ENCODE measurements around the gene MDFIC.

Gene MDFIC

DNA sequence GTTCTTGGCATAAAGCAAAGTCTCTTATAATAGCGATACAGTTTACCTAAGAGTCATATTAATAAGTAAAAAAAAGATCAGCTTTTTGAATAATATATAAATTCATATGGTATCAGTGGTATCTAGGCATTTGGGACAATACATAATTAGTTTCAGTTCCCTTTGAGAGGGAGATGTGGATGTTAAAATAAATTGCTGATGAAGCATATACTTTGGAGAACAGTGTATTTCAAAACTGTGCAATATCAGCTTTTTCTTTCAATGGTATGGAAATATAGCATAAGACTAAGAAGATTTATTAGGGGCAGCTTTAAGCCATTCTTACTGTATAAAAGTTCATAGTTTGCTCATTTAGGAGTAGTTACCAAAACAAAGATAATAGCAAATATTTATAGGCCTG is 35.5 kb downstream of the MDFIC start:
- DNase-seq = no peak

DNA sequence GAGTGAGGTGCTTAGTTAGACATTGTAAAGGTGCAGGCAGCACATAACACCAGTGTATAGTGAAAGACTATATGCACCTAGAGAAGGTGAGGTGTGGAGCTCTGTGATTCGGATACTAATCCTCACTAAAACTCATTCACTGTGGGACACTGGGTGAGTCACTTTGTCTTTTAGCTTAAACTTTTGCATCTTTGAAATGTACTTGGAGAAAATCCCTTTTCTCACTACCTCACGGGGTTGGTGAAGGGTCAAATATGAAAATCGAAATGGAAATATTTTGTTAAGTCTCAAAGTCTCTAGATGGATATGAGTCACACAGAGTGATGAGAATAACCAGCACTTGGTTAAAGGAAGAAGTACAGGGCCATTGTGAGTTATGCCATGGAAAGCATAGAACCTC is 38.0 kb downstream of the MDFIC start:
- DNase-seq = no peak

DNA sequence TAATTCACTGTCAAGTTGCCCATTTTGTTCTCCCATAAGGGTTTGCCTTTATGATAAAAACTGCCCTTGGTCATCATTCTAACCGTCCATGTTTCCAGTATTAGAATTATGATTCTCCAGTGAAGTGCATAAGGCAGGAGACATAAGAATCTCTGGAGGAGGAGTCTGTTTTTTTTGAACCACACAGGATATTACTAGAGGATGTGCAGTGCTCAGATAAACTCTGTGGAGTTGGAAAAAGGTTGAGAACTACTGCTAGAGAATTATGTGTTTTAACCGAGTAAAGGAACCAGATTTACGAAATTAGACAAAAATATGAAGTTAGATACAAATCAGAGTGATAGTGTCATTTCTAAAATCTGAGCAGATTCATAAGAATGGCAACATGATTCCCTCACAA is 40.5 kb downstream of the MDFIC start:
- DNase-seq = no peak

DNA sequence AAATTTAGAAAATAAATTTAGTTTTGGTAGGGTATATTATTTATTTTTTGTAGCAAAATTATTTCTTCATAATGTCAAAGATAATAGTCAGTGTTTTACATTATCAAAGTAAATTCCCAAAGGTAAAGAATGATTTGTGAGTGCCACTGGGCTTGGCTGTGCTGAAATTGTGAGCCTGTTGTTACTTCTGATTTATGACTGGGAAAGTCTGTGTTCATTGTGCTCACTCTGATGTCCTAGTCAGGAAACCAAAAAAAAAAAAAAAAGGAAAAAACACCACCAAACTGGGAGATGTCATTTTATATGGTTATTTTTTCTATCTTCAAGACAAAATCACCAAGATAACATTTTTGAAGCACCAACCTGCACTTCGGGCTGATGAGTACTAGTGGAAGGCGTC is 44.3 kb downstream of the MDFIC start:
- DNase-seq = no peak

DNA sequence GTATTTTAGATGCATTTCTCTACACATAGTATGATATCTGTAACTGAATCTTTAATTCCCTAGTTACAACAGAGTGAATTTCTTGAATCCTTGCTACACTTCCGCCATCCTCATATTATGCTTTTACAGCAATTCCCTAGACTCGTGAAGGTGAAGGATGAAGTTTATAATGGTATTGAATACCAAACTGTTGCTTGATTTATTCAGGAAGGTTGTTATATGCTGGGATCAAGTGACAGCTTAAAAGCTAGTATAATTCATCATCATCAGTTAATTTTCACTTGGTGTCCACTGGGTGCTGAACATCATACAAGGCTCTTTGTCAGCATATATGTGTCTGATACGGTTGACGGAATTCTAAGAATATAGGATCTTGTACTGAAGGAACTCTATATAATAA is 47.2 kb downstream of the MDFIC start:
- no peak for DNase-seq

DNA sequence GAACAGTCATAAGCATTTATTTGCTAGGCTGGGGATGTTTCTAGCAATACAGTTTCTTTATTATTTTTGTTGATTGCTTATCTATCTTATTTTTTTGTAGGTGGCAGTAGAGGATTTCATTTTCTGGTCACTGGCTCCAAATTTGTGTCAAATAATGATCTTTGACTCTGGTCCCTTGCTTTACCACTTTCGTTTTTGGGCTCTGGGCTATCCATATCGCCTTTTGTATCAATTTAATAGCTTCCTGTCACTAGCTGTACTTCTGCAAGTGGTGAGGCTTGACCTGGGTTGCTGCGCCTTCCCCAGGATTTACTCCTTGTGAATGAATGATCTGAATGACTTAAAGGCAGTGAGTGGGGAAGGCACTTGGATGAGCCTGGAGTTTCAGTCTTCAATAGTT is 48.4 kb downstream of the MDFIC start:
- no peak for DNase-seq

DNA sequence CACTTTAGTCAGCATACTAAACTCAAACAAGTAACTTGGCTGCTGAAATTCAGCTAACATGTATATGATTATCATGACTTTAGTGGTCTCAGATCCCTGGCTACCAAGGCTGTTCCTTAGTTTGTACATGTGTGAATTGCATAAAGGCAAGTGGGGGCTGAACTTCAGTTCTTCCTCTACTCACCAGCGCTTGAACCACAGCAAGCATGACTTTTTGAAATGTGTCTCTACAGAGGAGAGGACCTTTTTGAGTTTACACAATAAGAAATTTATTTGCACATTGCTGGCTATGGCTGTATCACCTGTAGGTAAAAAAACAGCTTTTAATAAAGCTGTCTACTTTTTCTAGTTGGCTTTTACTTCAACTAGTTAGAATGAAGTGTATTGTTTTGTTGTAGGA is 48.8 kb downstream of the MDFIC start:
- DNase-seq = no peak

DNA sequence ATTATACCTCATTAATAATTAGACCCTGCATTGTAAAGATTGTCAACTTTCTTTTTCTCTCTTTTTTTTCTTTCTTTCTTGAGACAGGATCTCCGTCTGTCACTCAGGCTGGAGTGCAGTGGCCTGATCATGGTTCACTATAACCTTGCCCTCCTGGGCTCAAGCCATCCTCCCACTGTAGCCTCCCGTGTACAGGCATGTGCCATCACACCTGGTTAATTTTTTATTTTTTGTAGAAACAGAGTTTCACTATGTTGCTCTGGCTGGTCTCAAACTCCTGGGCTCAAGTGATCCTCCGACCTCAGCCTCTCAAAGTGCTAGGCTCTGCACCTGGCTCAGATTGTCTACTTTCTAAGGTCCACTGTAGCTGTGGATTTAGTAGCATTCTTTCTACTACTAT is 50.7 kb downstream of the MDFIC start:
- DNase-seq = no peak

DNA sequence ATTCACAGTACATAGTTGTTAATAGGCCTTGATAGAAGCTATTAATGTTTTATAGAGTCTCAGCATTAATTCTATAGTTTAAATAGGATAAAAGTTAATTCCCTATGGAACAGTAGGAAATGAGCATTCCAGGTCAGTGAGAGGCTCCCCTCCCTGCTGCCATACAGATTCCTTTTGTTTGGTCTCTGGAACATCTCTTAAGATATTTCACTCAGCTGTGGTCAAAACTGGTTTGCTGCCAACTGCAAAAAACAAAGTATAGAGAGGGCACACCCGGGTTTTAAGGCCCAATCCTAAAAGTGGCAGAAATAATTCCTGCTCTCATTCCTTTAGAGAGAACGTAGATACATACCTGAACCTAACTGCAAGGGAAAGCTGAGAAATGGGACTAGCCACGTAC is 51.3 kb downstream of the MDFIC start:
- no peak for DNase-seq

DNA sequence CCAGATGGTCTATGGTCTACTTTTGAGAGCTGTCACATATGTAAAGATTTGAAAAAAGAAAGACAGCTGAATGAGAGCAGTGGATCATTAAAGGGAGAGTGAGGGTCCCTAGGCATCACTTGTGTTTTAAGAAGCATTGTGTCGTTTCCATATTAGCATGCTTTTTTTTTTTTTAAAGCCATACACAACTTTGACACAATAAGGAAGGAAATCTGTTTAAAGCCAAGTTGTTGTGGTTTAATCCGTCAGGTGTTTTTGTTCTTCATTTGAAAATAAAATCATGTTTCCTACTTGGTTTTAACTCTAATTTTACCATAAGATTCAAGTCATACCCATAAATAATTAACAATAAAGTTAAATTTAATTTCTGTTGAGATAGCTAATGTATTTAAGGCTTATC is 53.5 kb downstream of the MDFIC start:
- no peak for DNase-seq

DNA sequence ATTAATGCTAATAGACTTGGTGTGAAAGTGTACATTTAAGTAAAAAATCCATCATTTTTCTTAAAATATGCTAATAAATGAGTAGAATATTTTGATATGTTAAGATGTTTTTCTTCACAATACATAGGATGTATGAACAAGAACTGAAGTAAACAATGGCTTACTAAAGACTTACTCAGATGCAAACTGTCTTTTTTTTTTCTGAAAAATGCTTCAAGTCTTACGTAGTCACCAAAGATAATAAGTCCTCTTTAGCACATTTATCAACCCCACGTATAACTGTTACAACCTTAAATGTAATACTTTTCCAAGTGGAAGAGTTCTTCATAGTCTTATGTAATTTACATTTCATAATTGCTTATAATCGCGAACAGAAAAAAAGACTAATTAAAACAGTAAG is 54.8 kb downstream of the MDFIC start:
- no peak for DNase-seq

DNA sequence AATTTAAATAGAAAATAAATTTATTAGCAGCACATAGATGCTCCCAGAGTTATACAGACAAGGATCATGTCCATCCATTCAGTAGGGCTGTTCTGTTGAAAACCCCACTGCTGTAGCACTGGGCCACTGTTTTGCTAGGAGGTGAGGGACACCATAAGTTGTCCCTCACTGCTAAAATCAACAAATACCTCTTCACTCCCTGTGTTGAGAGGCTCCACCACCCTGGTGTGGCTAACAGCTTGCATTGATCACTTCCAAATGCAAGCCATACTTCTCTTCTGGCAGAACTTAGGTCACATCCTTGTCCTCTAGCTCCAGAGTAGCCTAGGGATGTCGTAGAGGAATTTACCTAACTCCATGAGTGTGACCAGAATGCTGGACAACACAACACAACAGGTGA is 55.4 kb downstream of the MDFIC start:
- no peak for DNase-seq

DNA sequence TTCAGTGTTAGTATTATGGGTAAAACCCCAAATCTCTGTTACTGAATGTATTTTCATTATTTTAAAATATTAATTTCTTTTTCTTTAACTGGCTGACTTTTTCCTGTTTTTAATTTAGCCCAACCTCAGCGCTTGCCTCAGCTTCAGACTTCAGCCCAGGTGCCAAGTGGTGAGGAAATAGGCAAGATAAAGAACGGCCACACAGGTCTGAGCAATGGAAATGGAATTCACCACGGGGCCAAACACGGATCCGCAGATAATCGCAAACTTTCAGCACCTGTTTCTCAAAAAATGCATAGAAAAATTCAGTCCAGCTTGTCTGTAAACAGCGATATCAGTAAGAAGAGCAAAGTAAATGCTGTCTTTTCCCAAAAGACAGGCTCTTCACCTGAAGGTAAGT is 57.5 kb downstream of the MDFIC start:
- DNase-seq = no peak

DNA sequence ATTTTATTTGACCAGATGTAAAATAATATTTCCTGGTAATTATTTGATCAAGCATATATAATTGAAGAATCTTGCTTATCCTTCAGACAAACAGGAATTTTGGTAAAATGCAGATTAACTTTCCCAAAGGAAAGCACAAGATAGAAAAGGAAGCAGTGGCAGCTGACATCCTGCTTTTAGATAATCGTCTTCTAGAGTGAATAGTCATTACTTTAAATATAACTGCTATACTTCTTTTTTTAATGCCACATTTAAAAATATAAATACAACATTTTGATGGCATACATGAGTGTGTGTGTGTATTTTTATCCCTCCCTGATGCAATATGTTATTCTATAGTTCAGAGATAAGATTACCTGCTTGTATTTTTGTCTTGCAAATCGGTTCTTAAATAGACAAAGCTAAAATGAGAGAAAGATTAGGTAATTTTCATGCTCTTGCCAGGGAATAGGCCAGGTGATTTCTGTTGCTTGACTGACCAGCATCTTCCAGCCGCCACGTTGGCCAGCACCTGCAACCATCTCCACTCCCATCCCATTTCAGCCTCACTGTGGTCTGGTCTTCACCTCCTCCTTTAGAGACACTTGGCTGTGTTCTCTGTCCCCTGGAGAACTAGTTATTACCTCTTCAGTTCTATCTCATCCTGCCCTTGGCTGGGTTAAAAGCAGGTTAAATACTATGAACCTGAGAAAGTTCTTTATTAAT is 58.1 kb downstream of the MDFIC start:
- no peak for DNase-seq

DNA sequence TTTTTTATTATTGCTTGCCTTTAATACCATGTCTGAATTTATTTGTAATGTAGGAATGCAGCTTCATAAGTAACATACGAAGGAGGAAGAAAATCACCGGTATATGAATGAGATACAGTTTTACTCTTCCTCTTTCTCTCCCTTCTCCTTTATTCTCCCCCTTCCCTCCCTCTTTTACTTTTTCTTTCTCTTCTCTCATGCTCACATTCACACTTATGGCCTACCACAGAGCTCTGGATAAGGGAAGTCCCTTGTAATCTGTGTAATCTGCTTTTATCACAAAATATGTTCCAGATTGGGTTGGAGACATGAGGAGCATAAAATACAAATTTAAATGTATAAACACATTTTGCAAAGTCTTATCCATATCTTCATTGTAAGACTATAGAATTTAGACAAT is 59.4 kb downstream of the MDFIC start:
- DNase-seq = no peak

DNA sequence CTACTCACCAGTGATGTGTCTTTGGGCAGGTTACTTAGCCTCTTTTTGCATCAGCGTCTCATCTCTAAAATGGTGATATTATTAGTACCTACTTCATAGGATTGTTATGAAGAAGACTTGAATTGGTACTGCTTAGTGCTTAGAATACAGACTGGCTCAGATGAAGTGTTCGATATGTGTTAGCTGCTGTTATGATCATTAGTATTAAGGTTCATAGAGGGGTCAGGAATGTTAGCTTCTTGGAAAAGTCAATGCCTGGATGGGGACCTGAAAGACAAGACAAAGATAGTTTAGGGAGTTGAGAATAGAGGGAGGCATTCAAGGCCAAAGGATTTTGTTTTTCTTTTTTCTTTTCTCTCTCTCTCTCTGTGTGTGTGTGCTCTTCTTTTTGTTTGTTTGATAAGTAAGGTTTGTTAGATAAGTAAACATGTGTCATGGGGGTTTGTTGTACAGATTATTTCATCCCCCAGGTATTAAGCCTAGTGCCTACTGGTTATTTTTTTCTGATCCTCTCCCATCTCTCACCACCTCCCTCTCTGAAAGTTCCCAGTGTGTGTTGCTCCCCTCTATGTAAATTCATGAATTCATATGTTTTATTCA is 63.3 kb downstream of the MDFIC start:
- no peak for DNase-seq

DNA sequence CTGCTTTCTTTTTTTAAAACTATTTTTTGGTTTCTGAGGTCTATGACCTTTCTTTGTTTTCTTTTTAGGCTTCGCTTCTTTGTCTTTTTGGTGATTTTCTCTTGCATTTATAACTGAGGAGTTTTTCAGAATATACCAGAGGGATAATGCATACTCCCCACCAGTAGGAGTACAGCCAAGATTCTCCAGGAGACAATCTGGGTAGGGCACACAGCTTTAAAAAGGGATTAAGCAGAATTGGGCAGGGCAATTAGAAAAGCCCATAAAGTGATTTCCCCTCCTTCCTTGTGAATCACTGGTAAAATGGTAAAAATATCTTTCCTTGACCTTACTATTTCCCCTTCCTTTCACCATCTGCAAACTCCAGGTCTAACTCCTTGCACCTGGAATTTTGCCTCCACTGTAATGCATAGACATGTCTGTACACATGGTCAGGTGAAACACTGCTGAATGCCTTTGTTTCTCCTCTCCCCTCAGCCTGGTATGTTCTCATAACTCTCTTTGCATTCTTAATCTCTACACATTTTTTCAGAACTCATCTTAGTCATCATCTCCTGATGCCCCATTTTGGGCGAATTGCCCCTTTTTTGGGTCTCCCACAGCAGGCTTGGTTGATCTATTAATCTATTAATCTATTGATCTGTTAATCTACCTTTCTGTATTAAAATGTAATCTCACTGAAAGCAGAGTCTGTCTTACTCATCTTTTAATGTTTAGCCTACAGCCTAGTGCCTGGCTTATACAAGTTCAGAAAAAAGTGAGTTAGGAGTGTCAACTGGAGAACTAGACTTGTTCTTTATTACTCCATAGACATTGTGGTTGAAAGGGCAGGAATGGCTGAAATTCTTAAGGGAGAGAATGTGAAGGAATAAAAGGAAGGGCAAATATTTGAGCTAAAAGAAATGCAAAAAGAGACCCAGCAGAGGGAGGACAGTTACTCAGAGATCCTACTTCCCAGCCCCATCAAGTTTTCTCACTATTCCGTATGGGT is 64.6 kb downstream of the MDFIC start:
- DNase-seq = no peak

DNA sequence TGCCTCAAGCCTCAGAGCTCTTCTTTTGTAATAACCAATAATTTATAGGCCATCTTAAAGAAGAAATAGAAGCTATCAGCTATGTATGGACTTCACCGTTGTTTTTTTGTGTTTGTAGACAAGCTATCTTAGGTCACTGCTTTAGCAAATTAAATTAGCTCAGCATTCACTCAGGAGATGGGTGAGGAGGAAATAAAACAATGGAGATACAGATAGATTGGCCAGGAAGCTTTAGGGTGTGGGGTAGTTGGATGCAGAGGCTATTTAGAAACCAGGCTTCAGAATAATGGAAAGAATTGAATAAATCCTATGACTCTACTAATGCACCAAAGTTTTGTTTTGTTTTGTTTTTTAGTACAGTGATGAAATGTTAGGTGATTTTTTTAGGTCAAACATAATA is 66.1 kb downstream of the MDFIC start:
- no peak for DNase-seq

DNA sequence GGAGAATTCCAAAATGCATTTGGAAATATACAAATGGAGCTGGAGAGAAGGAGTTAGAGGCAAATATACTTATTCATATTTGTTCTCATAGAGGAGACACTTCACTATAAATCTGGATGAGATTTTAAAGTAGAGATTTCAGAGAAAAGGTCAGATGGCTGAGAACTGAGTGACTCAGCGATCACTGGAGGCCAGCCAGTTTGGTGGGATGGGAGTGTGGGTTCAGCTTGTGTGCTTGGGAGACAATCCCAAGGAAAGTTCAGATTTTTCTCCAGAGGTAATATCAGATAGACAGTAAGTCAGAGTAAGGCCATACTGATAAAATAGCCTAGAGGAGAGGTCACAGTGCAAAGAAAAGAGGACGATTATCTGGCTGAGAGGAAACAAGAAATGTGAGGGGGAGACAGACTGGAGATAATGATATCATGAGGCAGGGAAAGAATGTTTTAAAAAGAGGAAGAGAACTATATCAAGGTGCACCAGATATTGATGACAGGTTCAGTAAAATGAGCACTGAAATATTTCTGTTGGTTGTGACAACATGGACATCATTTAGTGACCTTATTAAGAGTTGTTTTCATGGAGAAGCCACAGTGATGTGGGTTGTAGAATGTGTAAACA is 67.0 kb downstream of the MDFIC start:
- no peak for DNase-seq

DNA sequence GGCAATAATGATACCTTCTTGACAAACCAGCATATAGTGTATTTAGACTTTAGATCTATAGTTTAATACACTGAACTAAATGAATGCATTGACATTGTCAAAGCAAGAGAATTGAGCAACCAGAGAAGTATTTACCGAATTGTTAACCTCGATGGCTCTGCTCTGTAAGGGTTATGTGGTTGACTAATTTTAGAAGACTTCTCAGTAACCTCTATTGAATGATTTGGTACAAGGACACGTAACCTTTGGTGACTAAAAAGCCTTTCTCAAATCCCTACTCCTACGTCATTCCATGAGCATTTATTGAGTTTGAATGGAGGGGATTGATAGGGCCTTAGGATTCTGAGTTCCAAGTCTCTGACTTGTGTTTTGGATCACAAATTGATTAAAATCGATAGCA is 67.6 kb downstream of the MDFIC start:
- no peak for DNase-seq

DNA sequence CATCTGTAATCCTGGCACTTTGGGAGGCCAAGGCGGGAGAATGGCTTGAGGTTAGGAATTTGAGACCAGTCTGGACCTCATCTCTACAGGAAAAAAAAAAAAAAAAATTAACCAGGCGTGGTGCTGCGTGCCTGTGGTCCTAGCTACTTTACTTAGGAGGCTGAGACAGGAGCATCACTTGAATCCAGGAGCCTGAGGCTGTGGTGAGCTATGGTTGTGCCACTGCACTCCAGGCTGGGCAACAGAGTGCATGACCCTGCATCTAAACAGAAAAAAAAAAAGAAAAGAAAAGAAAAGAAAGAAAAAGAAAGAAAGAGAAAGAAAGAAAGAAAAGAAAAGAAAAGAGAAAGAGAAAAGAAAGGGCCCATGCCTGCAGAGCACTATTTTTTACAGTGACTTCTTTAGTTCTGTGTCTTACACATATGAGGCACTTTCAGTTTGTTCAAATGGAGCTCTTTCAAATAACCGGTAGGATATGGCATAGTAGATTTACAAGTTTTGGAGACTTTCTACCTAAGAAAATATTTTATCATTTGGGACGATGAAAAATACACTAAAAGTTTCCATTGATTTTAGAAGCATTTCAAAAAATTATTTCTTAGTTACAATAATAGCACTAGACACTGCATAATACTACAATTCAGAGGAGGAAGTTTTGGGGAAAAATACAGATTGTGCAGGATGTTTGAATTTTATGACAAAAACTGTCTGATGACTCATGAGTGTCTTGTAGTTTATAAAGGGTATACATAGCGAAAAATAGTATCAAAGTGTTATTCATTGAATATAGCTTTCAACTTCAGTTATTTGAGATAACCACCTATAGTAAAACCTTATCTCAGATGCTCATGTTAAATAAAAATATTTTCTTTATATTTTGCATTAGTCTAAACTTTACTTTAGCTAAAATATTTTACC is 75.9 kb downstream of the MDFIC start:
- no peak for DNase-seq

DNA sequence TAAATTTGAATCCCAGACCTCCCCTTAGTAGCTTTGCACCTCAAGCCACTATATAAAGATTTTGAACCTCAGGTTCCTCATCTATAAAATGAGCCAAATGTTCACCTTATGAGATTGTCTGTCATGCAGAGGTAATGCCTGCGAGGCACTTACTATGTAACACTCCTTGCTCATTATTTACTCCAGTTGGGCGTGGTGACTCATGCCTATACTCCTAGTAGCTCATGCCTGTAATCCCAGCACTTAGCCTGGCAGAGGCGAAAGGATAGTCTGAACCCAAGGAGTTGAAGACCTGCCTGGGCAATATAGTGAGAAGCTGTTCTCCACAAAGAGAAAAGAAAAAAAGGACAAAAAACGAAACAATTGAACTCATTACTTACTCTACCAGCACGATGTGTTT is 82.2 kb downstream of the MDFIC start:
- DNase-seq = no peak
